GM19372 (cell line): ENCODE results near the gene TRIM9.
"Not testable (repeated sequence)": the region's sequence is repeated elsewhere in the genome, so short reads cannot be mapped to it uniquely, and the experiment has no call there.

ENCODE experiments used
- ATAC-seq: cut with Tn5 transposase; IDR thresholded peaks from one replicate; pipeline ENCODE4 v1.9.1; 2021; ENCODE audit warnings: mild to moderate bottlenecking, low read depth, moderate library complexity; ENCODE audit not compliant: unreplicated experiment

The TRIM9 gene

DNA sequence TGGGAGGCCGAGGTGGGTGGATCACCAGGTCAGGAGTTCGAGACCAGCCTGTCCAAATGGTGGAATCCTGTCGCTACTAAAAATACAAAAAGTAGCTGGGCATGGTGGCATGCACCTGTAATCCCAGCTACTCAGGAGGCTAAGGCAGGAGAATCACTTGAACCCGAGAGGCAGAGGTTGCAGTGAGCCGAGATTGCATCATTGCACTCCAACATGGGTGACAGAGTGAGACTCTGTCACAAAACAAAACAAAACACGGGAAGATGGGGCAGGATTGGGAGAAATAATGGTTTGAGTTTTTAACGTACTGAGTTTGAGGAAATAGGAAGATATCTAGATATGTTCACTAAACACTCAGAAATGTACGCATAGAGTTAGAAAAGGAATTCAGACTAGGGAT, 153.3 kb downstream of the TRIM9 start:
- not testable (repeated sequence) for ATAC-seq

DNA sequence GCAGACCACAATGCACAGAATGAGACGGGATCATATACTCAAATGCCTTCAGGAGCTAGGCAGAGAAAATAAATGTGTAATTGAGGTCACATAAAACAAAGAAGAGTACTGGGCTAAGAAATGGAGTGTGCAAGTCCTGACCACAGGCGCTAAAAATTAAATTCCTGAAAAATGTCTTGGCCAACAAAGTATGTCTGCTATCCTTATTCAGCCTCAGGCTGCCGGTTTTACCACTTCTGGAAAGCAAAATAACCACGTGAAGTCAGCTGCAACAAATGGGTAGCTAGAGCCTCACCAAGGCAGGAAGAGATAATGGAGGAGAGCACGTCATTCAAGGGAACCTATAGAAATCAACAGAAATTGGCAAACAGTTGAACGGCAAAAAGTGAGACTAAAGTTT, 153.8 kb downstream of the TRIM9 start:
- ATAC-seq: no peak

DNA sequence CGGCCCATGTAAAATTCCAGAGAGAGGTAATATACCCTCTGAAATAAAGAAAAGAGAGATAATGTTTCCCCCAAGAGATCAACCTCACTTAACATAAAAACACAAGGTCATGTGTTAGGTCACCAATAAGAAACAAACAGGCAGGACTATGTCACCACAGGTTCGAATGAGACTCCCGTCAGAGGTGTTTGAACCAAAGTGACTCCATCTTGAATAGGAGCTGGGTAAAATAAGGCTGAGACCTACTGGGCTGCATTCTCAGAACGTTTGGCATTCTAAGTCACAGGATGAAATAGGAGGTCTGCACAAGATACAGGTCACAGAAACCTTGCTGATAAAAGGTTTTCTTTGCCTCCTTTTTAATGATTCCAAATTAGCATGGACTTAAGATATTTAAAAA, 157.1 kb downstream of the TRIM9 start:
- ATAC-seq: no peak

DNA sequence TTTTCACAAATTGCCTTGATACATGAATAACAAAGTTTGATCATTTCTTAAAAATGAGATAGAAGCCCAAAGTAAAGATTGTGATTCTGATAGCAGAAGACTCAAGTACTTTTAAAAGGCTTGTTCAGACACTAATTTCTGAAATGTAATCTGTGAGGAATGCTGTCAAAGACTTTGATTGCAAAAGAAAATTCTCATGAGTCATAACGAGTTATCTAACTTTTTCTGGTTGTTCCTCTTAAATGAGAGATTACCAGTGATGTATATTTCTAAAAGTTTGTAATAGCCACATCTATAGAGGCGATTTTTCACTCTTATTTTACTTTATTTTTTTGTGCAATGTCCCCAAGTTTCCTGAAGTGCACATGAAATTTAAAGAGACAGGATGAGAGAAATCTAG, 157.6 kb downstream of the TRIM9 start:
- ATAC-seq: no peak

DNA sequence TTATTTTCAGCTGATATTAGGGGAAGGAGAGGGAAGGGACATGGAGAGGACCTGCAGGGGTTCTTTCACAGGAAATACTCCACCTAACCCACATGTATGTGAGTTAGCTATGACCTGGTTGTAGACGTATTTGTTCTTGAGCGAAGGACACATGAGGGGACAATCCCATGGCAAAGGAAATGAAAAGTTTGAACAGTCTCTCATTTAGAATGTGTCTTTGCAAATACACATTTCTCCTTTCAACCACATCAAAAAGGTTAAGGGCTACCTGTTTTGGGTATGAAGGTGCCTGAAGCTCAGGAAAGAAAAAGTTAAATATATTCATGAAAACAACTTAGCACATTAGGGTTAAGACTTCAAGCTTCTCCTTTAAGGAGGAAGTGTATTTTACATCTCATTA, 158.0 kb downstream of the TRIM9 start:
- no peak for ATAC-seq

DNA sequence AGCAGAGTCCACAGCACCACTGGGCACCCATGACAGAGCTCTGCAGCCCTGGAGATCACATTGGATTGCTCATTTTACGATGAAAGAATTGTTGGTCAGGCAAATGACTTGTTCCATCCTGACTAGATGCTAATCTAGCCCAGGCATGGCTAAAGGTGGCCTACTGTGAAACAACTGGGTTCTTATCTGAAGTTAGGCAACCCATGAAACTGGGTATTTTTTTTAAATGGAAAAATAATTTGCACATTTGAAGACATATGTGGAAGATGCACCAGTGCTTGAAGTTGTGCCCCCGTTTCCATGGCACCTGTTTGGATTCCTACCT, 158.9 kb downstream of the TRIM9 start:
- ATAC-seq: no peak

DNA sequence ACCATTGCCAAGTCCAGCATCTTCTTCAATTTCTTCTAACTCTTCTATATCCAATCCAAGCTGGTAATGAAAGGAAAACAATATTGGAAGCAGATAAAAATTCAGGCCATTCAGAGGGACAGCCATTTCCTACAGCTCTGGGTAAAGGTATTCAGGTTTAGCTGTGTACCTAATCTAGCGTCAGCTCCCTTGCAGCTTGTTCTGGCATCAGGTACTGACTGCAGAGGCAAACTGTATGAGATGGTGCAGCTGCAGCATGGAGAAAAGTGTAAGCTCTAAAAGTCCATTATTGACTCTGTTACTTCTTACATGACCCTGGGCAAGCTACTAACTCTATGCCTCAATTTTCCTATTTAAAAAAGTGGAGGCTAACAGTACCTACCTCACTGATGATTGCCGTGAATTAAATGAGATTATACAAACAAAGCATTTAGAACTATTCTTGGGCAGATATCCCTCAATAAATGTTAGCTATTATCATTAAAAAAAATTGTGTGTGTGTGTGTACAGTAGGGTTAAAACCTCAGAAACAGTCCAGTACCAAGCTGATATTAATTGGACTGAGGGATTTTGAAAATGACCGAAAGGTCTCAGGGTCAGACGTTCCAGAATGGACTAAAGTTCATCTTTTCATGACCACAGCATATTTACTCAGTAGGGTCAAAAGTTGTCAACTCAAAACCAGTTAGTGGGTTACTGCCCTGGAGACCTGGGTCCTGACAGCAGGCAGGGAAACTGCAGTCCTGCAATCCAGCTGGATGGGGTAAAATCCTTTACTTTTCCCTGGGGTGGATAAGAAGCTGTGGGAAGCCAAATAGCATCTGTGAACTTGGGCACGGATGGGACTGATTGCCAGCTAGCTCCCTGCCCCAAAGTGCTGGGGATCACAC, 159.5 kb downstream of the TRIM9 start:
- no peak for ATAC-seq

DNA sequence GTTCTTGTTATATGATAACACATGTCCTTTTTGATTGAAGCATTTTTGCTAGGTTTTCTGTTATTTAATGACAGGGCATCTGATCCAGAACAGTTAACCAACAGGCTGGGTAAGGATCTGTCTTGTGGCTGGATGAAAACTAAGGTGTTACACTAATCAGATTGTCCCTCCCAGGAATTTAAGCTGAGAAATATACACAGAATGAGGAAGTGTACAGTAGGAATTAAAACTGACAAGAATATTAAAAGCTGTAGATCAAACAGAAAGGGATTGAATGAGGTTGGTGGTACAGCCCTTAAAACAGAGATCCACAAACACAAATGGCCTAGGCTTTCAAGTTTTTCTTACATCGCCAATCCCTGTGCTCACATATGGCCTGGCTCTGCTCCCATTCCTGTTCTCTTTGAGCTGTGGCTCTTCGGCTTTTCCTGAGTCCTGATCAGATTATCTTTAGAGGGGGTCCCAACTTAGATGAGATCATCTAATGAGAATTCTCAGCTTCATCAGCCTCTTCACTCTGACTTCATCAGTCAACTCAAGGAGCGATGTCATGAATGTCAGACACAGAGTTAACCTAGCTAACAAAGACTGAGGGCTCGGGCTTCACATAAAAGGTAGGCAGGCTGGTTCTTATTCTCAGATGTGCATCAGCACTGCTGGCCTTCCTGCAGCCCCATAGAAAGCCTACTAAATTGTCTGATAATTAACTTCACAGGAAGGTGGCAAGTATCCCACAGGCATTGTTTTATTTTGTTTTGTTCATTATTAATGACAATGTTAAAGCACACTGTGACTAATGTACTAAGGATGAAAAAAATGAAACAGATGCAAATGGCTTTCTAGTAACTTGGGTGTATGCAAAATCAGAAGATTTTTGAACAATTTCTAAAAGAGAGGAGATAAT, 162.1 kb downstream of the TRIM9 start:
- ATAC-seq: no peak

DNA sequence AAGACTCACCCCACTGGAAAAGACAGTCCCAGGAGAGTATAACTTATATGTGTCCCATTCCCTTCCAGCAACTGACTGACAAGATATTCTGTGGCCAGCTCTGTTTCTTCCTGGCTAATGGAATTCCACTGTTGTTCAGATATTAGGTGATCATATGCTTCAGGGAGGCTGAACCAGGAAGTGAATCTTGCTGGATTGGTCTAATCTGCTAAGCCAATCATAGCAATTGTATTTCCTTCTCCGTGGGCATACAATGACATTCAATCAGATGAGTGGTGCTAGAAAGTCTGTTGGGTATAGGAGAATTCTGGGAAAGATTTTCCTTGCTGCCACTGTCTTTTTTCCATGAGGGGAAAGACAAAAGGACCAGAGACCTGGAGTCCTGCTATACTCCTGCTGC, 162.7 kb downstream of the TRIM9 start:
- ATAC-seq: no peak

DNA sequence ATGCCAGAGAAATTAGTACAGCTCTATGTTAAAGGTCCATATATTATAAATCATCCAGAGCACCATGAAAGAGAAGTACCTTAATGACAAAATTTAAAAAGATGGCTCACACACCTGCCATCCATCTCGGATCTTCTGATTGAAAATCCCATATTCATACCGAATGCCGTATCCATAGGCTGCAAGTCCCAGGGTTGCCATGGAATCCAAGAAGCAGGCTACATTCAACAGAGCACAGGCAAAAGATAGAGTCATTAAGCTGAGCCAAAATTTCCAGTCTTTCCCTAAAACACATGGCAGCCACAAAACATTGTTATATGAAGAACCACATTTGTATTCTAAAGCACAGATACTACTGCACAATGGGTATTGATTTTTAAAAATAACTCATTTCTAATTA, 163.3 kb downstream of the TRIM9 start:
- ATAC-seq: no peak

DNA sequence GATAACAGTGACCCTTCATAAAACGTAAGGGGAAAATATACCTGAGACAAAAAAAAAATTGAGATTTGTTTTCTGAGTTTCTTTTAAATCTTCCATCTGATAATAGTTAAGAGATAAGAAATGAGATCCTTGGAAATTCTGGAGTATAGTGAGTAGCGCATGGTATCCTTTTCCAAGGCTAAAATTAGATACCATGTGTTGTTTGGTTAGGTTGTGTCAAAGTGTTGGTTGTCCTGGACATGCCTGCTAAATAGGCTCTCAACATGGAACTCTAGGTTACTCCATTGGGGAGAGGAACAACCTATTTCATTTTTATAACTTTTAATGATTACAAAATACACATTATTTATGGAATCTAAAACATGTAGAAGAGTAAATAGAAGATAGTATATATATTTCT, 165.4 kb downstream of the TRIM9 start:
- no peak for ATAC-seq

DNA sequence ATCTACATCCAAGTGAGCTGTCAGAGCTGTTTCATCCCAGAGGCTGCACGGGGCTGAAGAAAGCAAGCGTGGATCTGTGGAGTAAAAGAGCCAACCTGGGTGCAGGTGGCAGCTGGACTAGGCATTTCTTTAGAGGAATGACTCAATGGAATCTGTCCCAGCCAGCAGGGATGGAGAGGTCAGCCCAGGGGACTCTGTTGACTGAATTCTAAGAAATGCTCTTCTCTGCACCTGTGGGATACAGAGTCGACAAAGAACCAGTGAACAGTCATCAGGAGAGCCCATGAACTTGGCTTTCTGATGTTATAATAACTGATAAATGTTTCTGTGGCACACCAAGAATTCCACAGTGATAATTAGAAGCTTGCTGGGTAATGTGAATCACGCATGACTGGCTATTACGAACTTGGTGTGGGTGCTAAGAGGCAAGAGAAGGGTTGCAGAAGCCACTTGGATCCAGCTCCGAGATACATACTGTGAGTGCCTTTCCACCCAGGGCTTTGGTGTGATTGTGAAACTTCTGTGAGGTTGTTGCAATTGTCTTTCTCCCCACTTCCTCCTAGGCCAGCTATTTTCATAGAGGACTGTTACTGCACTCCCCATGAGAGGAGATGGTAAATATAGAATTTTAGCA, 166.8 kb downstream of the TRIM9 start:
- ATAC-seq: no peak

DNA sequence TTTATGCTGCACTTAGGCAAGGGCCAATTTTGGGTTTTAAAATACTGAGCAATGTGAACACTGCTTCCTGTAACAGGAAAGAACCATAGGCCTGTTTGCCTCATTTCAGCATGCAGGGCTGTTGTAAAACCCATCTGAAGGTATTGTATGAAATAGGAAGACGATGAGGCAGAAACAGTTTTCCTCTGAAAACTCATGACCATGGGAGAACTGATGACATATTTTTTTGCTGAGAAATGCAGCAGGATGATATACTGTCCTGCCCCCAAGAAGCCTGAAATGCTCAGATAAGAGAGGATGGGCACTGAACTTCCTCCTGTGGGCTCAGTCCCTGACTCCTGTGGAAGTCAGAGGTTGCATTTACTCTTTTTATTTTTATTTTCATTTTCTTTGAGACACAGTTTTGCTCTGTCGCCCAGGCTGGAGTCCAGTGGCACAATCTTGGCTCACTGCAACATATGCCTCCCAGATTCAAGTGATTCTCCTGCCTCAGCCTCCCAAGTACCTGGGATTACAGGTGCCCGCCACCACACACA, 168.0 kb downstream of the TRIM9 start:
- no peak for ATAC-seq
